Measurements from ENCODE around the gene SNCAIP. TPM values are rescaled to one million over a fixed set of nuclear protein-coding genes. Genes with fewer than 3 reads are reported as not detected.
"Not testable (repeated sequence)": the region's sequence is repeated elsewhere in the genome, so short reads cannot be mapped to it uniquely, and the experiment has no call there.

The SNCAIP gene
- total RNA-seq, 3 donors from 2014 or later, result 1.2 to 4.7 (median 2.7) TPM

GRCh38 chr5:122351416-122352157, 39.5 kb downstream of the SNCAIP start:
- no peak overlapping the region for H3K4me3 ChIP-seq
- no peaks in the 10 kb centered on the region for H3K36me3 ChIP-seq (ENCODE audit: low read depth)
- DNase-seq, result peak in 1 of 3 donors; percentile 6
- peaks cover 5% of the 10 kb centered on the region for H3K4me1 ChIP-seq (ENCODE audit: low read depth)
- TF ChIP-seq CTCF (IDR thresholded peaks at IDR 0.05), result no peak
- no peaks in the 10 kb centered on the region for H3K9me3 ChIP-seq
- ATAC-seq, result no peak
- intact Hi-C loops (cut with DNase I, micrococcal nuclease), result no loop called here

GRCh38 chr5:122352331-122352730, 40.3 kb downstream of the SNCAIP start:
- no peak for ATAC-seq
- intact Hi-C loops (cut with DNase I, micrococcal nuclease), result no loop called here
- peaks cover 5% of the 10 kb centered on the region for H3K4me1 ChIP-seq (ENCODE audit: low read depth)
- H3K9me3 ChIP-seq, result no peaks in the 10 kb centered on the region
- no peak overlapping the region for H3K4me3 ChIP-seq
- no peak for DNase-seq
- TF ChIP-seq CTCF (IDR thresholded peaks at IDR 0.05), result no peak
- H3K36me3 ChIP-seq (ENCODE audit: low read depth), result no peaks in the 10 kb centered on the region

GRCh38 chr5:122353361-122353760, 41.3 kb downstream of the SNCAIP start:
- H3K9me3 ChIP-seq; H3K4me3 ChIP-seq; H3K36me3 ChIP-seq (ENCODE audit: low read depth); H3K4me1 ChIP-seq (ENCODE audit: low read depth); DNase-seq; ATAC-seq; intact Hi-C loops (cut with DNase I, micrococcal nuclease): not testable (repeated sequence)

- Histone ChIP-seq H3K4me1 (ENCODE audit: low read depth) (peaks cover 5% of the 10 kb centered on the region), H3K4me3 (no peak overlapping the region), H3K9me3 (no peaks in the 10 kb centered on the region), H3K36me3 (ENCODE audit: low read depth) (no peaks in the 10 kb centered on the region)
- TF ChIP-seq CTCF (IDR thresholded peaks at IDR 0.05), result no peak
- intact Hi-C loops (cut with DNase I, micrococcal nuclease), result no loop called here
- DNase-seq (no peak), ATAC-seq (no peak)
Measured at GRCh38 chr5:122354293-122354692, 42.3 kb downstream of the SNCAIP start.

- Histone ChIP-seq H3K9me3 (no peaks in the 10 kb centered on the region), H3K4me3 (no peak overlapping the region), H3K4me1 (ENCODE audit: low read depth) (peaks cover 5% of the 10 kb centered on the region), H3K36me3 (ENCODE audit: low read depth) (no peaks in the 10 kb centered on the region)
- peak; percentile 56 for ATAC-seq
- intact Hi-C loops (cut with DNase I, micrococcal nuclease), result no loop called here
- no peak for TF ChIP-seq CTCF (IDR thresholded peaks at IDR 0.05)
- no peak for DNase-seq
Measured at GRCh38 chr5:122355324-122355723, 43.3 kb downstream of the SNCAIP start.

GRCh38 chr5:122356855-122357254, 44.8 kb downstream of the SNCAIP start:
- no peak for TF ChIP-seq CTCF (IDR thresholded peaks at IDR 0.05)
- no peak for DNase-seq

More at GRCh38 chr5:122356855-122357254, 44.8 kb downstream of the SNCAIP start:
- no peak for ATAC-seq
- Histone ChIP-seq H3K9me3 (no peaks in the 10 kb centered on the region), H3K36me3 (ENCODE audit: low read depth) (no peaks in the 10 kb centered on the region), H3K4me1 (ENCODE audit: low read depth) (peaks cover 5% of the 10 kb centered on the region), H3K4me3 (no peak overlapping the region)
- intact Hi-C loops (cut with DNase I, micrococcal nuclease), result no loop called here

Measured in mucosa of descending colon (tissue), 3 donors.